ENCODE data around the gene TRIM52.
"Not testable (repeated sequence)": the region's sequence is repeated elsewhere in the genome, so short reads cannot be mapped to it uniquely, and the experiment has no call there.

Gene TRIM52

DNA sequence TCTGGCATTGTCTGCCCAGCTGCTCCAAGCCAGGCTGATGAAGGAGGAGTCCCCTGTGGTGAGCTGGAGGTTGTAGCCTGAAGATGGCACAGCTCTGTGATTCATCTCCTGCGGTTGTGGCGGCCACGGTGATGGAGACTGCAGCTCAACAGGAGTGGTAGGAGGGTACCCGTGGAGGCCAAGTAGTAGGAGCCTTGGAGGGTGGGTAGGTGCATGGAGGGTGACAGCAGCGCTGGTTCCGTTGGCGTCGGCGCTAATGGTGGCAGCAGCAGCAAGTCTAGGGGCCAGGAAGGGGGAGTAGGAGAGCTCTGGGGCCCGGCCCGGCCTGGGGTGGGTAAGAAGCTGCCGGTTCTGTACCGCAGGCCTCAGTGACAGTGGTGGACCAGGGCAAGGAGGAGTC lies 22.4 kb upstream of the TRIM52 start:
- Histone ChIP-seq H4K20me1 (ENCODE audit: low read depth, low read length) (no peaks in the 10 kb centered on the region), H3K36me3 (ENCODE audit: low read length) (no peaks in the 10 kb centered on the region), H3K79me2 (ENCODE audit: insufficient read depth, low read length) (no peaks in the 10 kb centered on the region), H3K9me2 (replicated peaks; ENCODE audit: insufficient read depth, low read length) (no peaks in the 10 kb centered on the region), H3K9me3 (ENCODE audit: insufficient read depth, low read length) (no peaks in the 10 kb centered on the region), H3K9ac (ENCODE audit: low read length) (no peak overlapping the region), H2AFZ (ENCODE audit: low read depth, low read length, severe bottlenecking) (no peak overlapping the region), H3K27me3 (ENCODE audit: low read length) (no peaks in the 10 kb centered on the region), H3K27ac (ENCODE audit: low read depth, low read length) (no peak overlapping the region), H3F3A (ENCODE audit: insufficient read depth) (no peaks in the 10 kb centered on the region), H3K4me2 (ENCODE audit: low read depth, low read length, poor library complexity, severe bottlenecking) (no peak overlapping the region), H3K4me3 (ENCODE audit: insufficient read depth, low read length, poor library complexity, severe bottlenecking) (no peak overlapping the region)
- no peak for TF ChIP-seq EZH2phosphoT487 (conservative IDR thresholded peaks at IDR 0.05; ENCODE audit: low read length)
- TF ChIP-seq, protein P1, sequence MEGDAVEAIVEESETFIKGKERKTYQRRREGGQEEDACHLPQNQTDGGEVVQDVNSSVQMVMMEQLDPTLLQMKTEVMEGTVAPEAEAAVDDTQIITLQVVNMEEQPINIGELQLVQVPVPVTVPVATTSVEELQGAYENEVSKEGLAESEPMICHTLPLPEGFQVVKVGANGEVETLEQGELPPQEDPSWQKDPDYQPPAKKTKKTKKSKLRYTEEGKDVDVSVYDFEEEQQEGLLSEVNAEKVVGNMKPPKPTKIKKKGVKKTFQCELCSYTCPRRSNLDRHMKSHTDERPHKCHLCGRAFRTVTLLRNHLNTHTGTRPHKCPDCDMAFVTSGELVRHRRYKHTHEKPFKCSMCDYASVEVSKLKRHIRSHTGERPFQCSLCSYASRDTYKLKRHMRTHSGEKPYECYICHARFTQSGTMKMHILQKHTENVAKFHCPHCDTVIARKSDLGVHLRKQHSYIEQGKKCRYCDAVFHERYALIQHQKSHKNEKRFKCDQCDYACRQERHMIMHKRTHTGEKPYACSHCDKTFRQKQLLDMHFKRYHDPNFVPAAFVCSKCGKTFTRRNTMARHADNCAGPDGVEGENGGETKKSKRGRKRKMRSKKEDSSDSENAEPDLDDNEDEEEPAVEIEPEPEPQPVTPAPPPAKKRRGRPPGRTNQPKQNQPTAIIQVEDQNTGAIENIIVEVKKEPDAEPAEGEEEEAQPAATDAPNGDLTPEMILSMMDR (IDR thresholded peaks at IDR 0.05; ENCODE audit: insufficient read depth, low read length, poor library complexity, severe bottlenecking) = no peak

DNA sequence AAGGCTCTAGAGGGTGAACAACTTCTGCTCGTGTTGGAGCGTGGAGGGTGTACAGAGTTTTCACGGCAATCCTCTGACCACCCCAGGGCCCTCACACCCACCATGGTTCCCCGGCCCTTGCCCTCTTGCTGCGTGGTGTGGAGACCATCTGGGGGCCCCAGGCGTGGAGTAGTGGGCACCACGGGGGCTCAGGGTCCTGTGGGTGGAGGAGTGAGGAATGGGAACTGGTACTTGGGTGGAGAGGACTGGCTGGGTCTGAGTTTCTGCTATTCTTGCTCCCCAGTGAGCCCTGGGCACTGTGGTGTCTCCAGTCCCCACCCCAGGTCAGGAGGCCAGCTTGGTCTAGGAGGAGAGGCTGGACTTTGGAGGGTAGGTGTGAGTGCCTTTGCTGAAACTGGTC lies 21.9 kb upstream of the TRIM52 start:
- H3K36me3 ChIP-seq (ENCODE audit: low read length) = no peaks in the 10 kb centered on the region
- TF ChIP-seq EZH2phosphoT487 (conservative IDR thresholded peaks at IDR 0.05; ENCODE audit: low read length) = no peak
- TF ChIP-seq, protein P1 (IDR thresholded peaks at IDR 0.05; ENCODE audit: insufficient read depth, low read length, poor library complexity, severe bottlenecking) = no peak
- H3K4me2 ChIP-seq (ENCODE audit: low read depth, low read length, poor library complexity, severe bottlenecking) = no peak overlapping the region

DNA sequence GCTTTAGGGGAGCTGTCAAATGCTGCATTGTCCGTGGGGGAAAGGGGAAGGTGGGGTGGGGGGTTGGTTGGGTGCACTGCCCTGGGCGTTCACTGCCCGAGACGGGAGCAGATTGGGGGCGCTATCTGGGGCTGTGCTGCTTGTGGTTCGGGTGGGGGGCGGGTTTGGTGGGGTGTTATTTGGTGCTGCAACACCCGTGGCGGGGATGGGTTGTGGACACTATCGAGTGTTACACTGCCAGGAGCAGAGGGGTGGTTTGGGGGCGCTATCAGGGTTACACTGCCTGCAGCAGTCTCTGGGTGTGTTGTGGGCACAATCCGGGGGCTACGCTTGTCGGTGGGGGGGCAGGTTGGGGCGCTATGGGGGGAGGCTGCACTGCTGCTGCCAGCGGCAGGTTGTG lies 21.5 kb upstream of the TRIM52 start:
- H3K79me2 ChIP-seq (ENCODE audit: insufficient read depth, low read length); H2AFZ ChIP-seq (ENCODE audit: low read depth, low read length, severe bottlenecking); H3K9me2 ChIP-seq (replicated peaks; ENCODE audit: insufficient read depth, low read length); H3K27ac ChIP-seq (ENCODE audit: low read depth, low read length); H4K20me1 ChIP-seq (ENCODE audit: low read depth, low read length); H3K9me3 ChIP-seq (ENCODE audit: insufficient read depth, low read length); H3K27me3 ChIP-seq (ENCODE audit: low read length); H3F3A ChIP-seq (ENCODE audit: insufficient read depth); H3K36me3 ChIP-seq (ENCODE audit: low read length); H3K4me2 ChIP-seq (ENCODE audit: low read depth, low read length, poor library complexity, severe bottlenecking); H3K4me3 ChIP-seq (ENCODE audit: insufficient read depth, low read length, poor library complexity, severe bottlenecking); H3K9ac ChIP-seq (ENCODE audit: low read length): not testable (repeated sequence)

More for the DNA sequence above, 21.9 kb upstream of the TRIM52 start:
- Histone ChIP-seq H2AFZ (ENCODE audit: low read depth, low read length, severe bottlenecking) (no peak overlapping the region), H3K4me3 (ENCODE audit: insufficient read depth, low read length, poor library complexity, severe bottlenecking) (no peak overlapping the region), H3K9ac (ENCODE audit: low read length) (no peak overlapping the region), H3K9me2 (replicated peaks; ENCODE audit: insufficient read depth, low read length) (no peaks in the 10 kb centered on the region), H3K27me3 (ENCODE audit: low read length) (no peaks in the 10 kb centered on the region), H3K27ac (ENCODE audit: low read depth, low read length) (no peak overlapping the region), H3K79me2 (ENCODE audit: insufficient read depth, low read length) (no peaks in the 10 kb centered on the region), H3K9me3 (ENCODE audit: insufficient read depth, low read length) (no peaks in the 10 kb centered on the region), H4K20me1 (ENCODE audit: low read depth, low read length) (no peaks in the 10 kb centered on the region), H3F3A (ENCODE audit: insufficient read depth) (no peaks in the 10 kb centered on the region)

- H3K9me2 ChIP-seq (replicated peaks; ENCODE audit: insufficient read depth, low read length) = no peaks in the 10 kb centered on the region
- no peak overlapping the region for H3K4me3 ChIP-seq (ENCODE audit: insufficient read depth, low read length, poor library complexity, severe bottlenecking)
- H3K36me3 ChIP-seq (ENCODE audit: low read length) = no peaks in the 10 kb centered on the region
- H3K27ac ChIP-seq (ENCODE audit: low read depth, low read length) = no peak overlapping the region
- H3K9me3 ChIP-seq (ENCODE audit: insufficient read depth, low read length) = no peaks in the 10 kb centered on the region
- H3F3A ChIP-seq (ENCODE audit: insufficient read depth) = no peaks in the 10 kb centered on the region
- TF ChIP-seq, protein P1 (IDR thresholded peaks at IDR 0.05; ENCODE audit: insufficient read depth, low read length, poor library complexity, severe bottlenecking) = no peak
- TF ChIP-seq EZH2phosphoT487 (conservative IDR thresholded peaks at IDR 0.05; ENCODE audit: low read length) = no peak
- no peak overlapping the region for H2AFZ ChIP-seq (ENCODE audit: low read depth, low read length, severe bottlenecking)
- no peaks in the 10 kb centered on the region for H3K27me3 ChIP-seq (ENCODE audit: low read length)
- no peak overlapping the region for H3K9ac ChIP-seq (ENCODE audit: low read length)
- H3K79me2 ChIP-seq (ENCODE audit: insufficient read depth, low read length) = no peaks in the 10 kb centered on the region
- no peak overlapping the region for H3K4me2 ChIP-seq (ENCODE audit: low read depth, low read length, poor library complexity, severe bottlenecking)
- no peaks in the 10 kb centered on the region for H4K20me1 ChIP-seq (ENCODE audit: low read depth, low read length)
These were observed 21.0 kb upstream of the TRIM52 start for GRCh38 chr5:181281984-181282316.
